ENCODE measurements around the gene ABCG1.

GRCh38 chr21:42239973-42240372 is 21.0 kb downstream of the ABCG1 start:
- TF ChIP-seq, protein P1, sequence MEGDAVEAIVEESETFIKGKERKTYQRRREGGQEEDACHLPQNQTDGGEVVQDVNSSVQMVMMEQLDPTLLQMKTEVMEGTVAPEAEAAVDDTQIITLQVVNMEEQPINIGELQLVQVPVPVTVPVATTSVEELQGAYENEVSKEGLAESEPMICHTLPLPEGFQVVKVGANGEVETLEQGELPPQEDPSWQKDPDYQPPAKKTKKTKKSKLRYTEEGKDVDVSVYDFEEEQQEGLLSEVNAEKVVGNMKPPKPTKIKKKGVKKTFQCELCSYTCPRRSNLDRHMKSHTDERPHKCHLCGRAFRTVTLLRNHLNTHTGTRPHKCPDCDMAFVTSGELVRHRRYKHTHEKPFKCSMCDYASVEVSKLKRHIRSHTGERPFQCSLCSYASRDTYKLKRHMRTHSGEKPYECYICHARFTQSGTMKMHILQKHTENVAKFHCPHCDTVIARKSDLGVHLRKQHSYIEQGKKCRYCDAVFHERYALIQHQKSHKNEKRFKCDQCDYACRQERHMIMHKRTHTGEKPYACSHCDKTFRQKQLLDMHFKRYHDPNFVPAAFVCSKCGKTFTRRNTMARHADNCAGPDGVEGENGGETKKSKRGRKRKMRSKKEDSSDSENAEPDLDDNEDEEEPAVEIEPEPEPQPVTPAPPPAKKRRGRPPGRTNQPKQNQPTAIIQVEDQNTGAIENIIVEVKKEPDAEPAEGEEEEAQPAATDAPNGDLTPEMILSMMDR (IDR thresholded peaks at IDR 0.05; ENCODE audit: low read depth, low read length, missing input control), result no peak
- no peak for TF ChIP-seq RAD21 (IDR thresholded peaks at IDR 0.05)
- TF ChIP-seq MAX (IDR thresholded peaks at IDR 0.05), result no peak
- no peak for TF ChIP-seq SP1 (IDR thresholded peaks at IDR 0.05)
- TF ChIP-seq RXRA (IDR thresholded peaks at IDR 0.05), result no peak
- TF ChIP-seq, protein P2, sequence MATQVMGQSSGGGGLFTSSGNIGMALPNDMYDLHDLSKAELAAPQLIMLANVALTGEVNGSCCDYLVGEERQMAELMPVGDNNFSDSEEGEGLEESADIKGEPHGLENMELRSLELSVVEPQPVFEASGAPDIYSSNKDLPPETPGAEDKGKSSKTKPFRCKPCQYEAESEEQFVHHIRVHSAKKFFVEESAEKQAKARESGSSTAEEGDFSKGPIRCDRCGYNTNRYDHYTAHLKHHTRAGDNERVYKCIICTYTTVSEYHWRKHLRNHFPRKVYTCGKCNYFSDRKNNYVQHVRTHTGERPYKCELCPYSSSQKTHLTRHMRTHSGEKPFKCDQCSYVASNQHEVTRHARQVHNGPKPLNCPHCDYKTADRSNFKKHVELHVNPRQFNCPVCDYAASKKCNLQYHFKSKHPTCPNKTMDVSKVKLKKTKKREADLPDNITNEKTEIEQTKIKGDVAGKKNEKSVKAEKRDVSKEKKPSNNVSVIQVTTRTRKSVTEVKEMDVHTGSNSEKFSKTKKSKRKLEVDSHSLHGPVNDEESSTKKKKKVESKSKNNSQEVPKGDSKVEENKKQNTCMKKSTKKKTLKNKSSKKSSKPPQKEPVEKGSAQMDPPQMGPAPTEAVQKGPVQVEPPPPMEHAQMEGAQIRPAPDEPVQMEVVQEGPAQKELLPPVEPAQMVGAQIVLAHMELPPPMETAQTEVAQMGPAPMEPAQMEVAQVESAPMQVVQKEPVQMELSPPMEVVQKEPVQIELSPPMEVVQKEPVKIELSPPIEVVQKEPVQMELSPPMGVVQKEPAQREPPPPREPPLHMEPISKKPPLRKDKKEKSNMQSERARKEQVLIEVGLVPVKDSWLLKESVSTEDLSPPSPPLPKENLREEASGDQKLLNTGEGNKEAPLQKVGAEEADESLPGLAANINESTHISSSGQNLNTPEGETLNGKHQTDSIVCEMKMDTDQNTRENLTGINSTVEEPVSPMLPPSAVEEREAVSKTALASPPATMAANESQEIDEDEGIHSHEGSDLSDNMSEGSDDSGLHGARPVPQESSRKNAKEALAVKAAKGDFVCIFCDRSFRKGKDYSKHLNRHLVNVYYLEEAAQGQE (IDR thresholded peaks at IDR 0.05), result no peak
- TF ChIP-seq YY1 (IDR thresholded peaks at IDR 0.05), result no peak
- no peak for TF ChIP-seq TAF1 (conservative IDR thresholded peaks at IDR 0.05)
- no peak for TF ChIP-seq HNF4A (conservative IDR thresholded peaks at IDR 0.05)
- no peak for TF ChIP-seq NR2F2 (IDR thresholded peaks at IDR 0.05)
- TF ChIP-seq EGR1 (IDR thresholded peaks at IDR 0.05; ENCODE audit: low read depth in 2 of 2), result no peak

Measured in liver (tissue), 3 donors.